Measurements from ENCODE around the gene ANKFY1.

Gene ANKFY1

GRCh38 chr17:4172356-4172755 is 91.4 kb downstream of the ANKFY1 start:
- in situ Hi-C loops (cut with HindIII; ENCODE audit: low sequenced_read_pairs) = no loop called here
- no peak overlapping the region for H3K4me3 ChIP-seq (ENCODE audit: low read depth, low read length)
- TF ChIP-seq CTCF (IDR thresholded peaks at IDR 0.05; ENCODE audit: low read depth, low read length) = no peak
- DNase-seq (ENCODE audit: low read depth, low spot score) = no peak

- no peak for TF ChIP-seq CTCF (IDR thresholded peaks at IDR 0.05; ENCODE audit: low read depth, low read length)
- in situ Hi-C loops (cut with HindIII; ENCODE audit: low sequenced_read_pairs) = no loop called here
- no peak for DNase-seq (ENCODE audit: low read depth, low spot score)
- H3K4me3 ChIP-seq (ENCODE audit: low read depth, low read length) = no peak overlapping the region
These were observed 93.0 kb downstream of the ANKFY1 start for GRCh38 chr17:4170639-4171280.

GRCh38 chr17:4167786-4168185 is 96.0 kb downstream of the ANKFY1 start:
- in situ Hi-C loops (cut with HindIII; ENCODE audit: low sequenced_read_pairs) = no loop called here
- no peak for DNase-seq (ENCODE audit: low read depth, low spot score)
- TF ChIP-seq CTCF (IDR thresholded peaks at IDR 0.05; ENCODE audit: low read depth, low read length) = no peak
- no peak overlapping the region for H3K4me3 ChIP-seq (ENCODE audit: low read depth, low read length)

GRCh38 chr17:4166419-4166818 is 97.4 kb downstream of the ANKFY1 start:
- TF ChIP-seq CTCF (IDR thresholded peaks at IDR 0.05; ENCODE audit: low read depth, low read length) = no peak
- no peak for DNase-seq (ENCODE audit: low read depth, low spot score)
- no peak overlapping the region for H3K4me3 ChIP-seq (ENCODE audit: low read depth, low read length)
- in situ Hi-C loops (cut with HindIII; ENCODE audit: low sequenced_read_pairs) = no loop called here

GRCh38 chr17:4165301-4166010 is 98.3 kb downstream of the ANKFY1 start:
- TF ChIP-seq CTCF (IDR thresholded peaks at IDR 0.05; ENCODE audit: low read depth, low read length) = no peak
- DNase-seq (ENCODE audit: low read depth, low spot score) = no peak
- H3K4me3 ChIP-seq (ENCODE audit: low read depth, low read length) = no peak overlapping the region
- in situ Hi-C loops (cut with HindIII; ENCODE audit: low sequenced_read_pairs) = no loop called here

GRCh38 chr17:4163951-4164350 is 99.8 kb downstream of the ANKFY1 start:
- no peak for TF ChIP-seq CTCF (IDR thresholded peaks at IDR 0.05; ENCODE audit: low read depth, low read length)
- in situ Hi-C loops (cut with HindIII; ENCODE audit: low sequenced_read_pairs) = no loop called here
- H3K4me3 ChIP-seq (ENCODE audit: low read depth, low read length) = no peak overlapping the region
- no peak for DNase-seq (ENCODE audit: low read depth, low spot score)

All from astrocyte of the spinal cord (primary cell).